GM12878 (cell line): ENCODE data around the gene USH1G. TPM values are rescaled to one million over a fixed set of nuclear protein-coding genes. Genes with fewer than 3 reads are reported as not detected.

Experiments used
- ATAC-seq: fragments of 200-7000 bp; cut with Tn5 transposase; 3 replicates; pipeline ENCODE4 v1.9.1; 2020; ENCODE audit warnings: mild to moderate bottlenecking, moderate library complexity
- BruUV-seq: library from RNA; stranded (reverse); fragments of 400-500 nt; replicated peaks from 2 replicates; lab custom pipeline; 2021; lab: Mats Ljungman, UMichigan
- CTCF ChIA-PET: fragments of 300-600 bp; sonication (Branson Sonifier 250); formaldehyde crosslinking; extraction: SDS; loops from one replicate; lab custom pipeline; 2021; ENCODE audit warnings: inconsistent platforms; lab: Yijun Ruan, JAX
- POLR2A ChIA-PET: fragments of 350-600 bp; formaldehyde crosslinking; extraction: SDS; loops from one replicate; lab custom pipeline; 2021; ENCODE audit warnings: inconsistent platforms; lab: Charles Lee
- RAD21 ChIA-PET: fragments of 300-600 bp; sonication (Branson Sonifier 250); formaldehyde crosslinking; loops from one replicate; lab custom pipeline; 2023; ENCODE audit warnings: antibody characterized with exemption; ENCODE audit not compliant: unreplicated experiment; lab: Charles Lee
- SMC1A ChIA-PET: fragments of 300-600 bp; sonication (Branson Sonifier 250); formaldehyde crosslinking; loops from one replicate; lab custom pipeline; 2023; ENCODE audit not compliant: unreplicated experiment, uncharacterized antibody; lab: Charles Lee
- DNase-seq: peaks from one replicate; pipeline ENCODE4 v3.0.0-alpha.2; 2011; ENCODE audit warnings: low read depth, low spot score
- FAIRE-seq: peaks from 3 replicates; lab custom pipeline; 2011; peaks lifted over from hg19 to GRCh38; lab: Jason Lieb, UNC
- H2AFZ ChIP-seq: 2 replicates; pipeline ENCODE4 v1.6.0; 2011; ENCODE audit warnings: low read depth, low read length, control low read depth; ENCODE audit not compliant: control insufficient read depth
- H3K27ac ChIP-seq: 2 replicates; pipeline ENCODE4 v1.5.1; 2011; ENCODE audit warnings: control low read depth; ENCODE audit not compliant: control insufficient read depth, insufficient read depth
- H3K27me3 ChIP-seq, 2 experiments: replicated peaks in 1 of 2; 2 replicates each; pipeline versions ENCODE4 v1.6.0 to v1.6.1; 2011; ENCODE audit warnings: low read length in 1 of 2; ENCODE audit not compliant: control insufficient read depth in 2 of 2, insufficient read depth in 2 of 2
- H3K36me3 ChIP-seq, 2 experiments: 2 replicates each; pipeline ENCODE4 v1.5.1; 2011; ENCODE audit warnings: low read length in 1 of 2; ENCODE audit not compliant: control insufficient read depth in 2 of 2, insufficient read depth in 2 of 2
- H3K4me1 ChIP-seq: 2 replicates; pipeline ENCODE4 v1.6.1; 2011; ENCODE audit warnings: mild to moderate bottlenecking, low read length, moderate library complexity, mixed read lengths; ENCODE audit not compliant: control insufficient read depth, insufficient read depth
- H3K4me2 ChIP-seq: 2 replicates; pipeline ENCODE4 v1.6.0; 2011; ENCODE audit warnings: control low read depth; ENCODE audit not compliant: control insufficient read depth, insufficient read depth
- H3K4me3 ChIP-seq: fragments of 200-600 bp; sonication (generic); 2 replicates; pipeline ENCODE4 v1.5.1; 2016
- H3K79me2 ChIP-seq: 2 replicates; pipeline ENCODE4 v1.6.0; 2011; ENCODE audit warnings: low read length; ENCODE audit not compliant: control insufficient read depth, insufficient read depth
- H3K9ac ChIP-seq: 2 replicates; pipeline ENCODE4 v1.8.0; 2011; ENCODE audit warnings: low read length, control low read depth, mixed read lengths; ENCODE audit not compliant: control insufficient read depth, insufficient read depth
- H3K9me3 ChIP-seq: replicated peaks from 3 replicates; pipeline ENCODE4 v1.5.1; 2011; ENCODE audit warnings: mild to moderate bottlenecking, low read length; ENCODE audit not compliant: control insufficient read depth, insufficient read depth
- H4K20me1 ChIP-seq: 2 replicates; pipeline ENCODE4 v1.6.0; 2011; ENCODE audit not compliant: control insufficient read depth, insufficient read depth
- CBX3 ChIP-seq: fragments of 200-600 bp; sonication (generic); IDR thresholded peaks from 2 replicates; pipeline ENCODE4 v1.6.1; 2016; ENCODE audit warnings: low read depth, borderline replicate concordance
- E2F4 ChIP-seq: IDR thresholded peaks from 2 replicates; pipeline ENCODE4 v1.6.1; 2012; ENCODE audit warnings: low read depth, low read length, improper control_type of control experiment
- PML ChIP-seq: IDR thresholded peaks from 2 replicates; pipeline ENCODE4 v1.6.1; 2012; ENCODE audit warnings: low read length, inconsistent platforms
- SMAD5 ChIP-seq: IDR thresholded peaks from 2 replicates; pipeline ENCODE4 v1.6.1; 2016; ENCODE audit warnings: antibody characterized with exemption, low read depth
- ZBED1 ChIP-seq: IDR thresholded peaks from 2 replicates; pipeline ENCODE4 v1.6.1; 2016; ENCODE audit warnings: borderline replicate concordance
- ZNF592 ChIP-seq: fragments of 450-650 bp; IDR thresholded peaks from 2 replicates; pipeline ENCODE4 v1.6.1; 2017; ENCODE audit warnings: mild to moderate bottlenecking, moderate library complexity
- WGBS: methylation state at CpG from one replicate; pipeline ENCODE4 v1.1.6; 2016; ENCODE audit warnings: low lambda C conversion rate; ENCODE audit not compliant: insufficient replicate concordance, insufficient coverage; ENCODE audit errors: missing lambda C conversion rate; 5-methylcytosine and 5-hydroxymethylcytosine counted together
- in situ Hi-C: fragments of 300-500 bp; cut with MboI; formaldehyde crosslinking; loops from 9 replicates; pipeline ENCODE4 v1.14.3; 2018; ENCODE audit warnings: mixed read lengths
- intact Hi-C: fragments of 100-400 bp; cut with micrococcal nuclease; formaldehyde crosslinking; loops from one replicate; pipeline ENCODE4 v1.14.2; 2022; ENCODE audit not compliant: unreplicated experiment
- polyA plus RNA-seq, 11 experiments: library from polyadenylated mRNA; depleted of rRNA in 4 of 11; unstranded in 6 of 11; stranded (reverse) in 5 of 11; fragments of >200 nt; fragmentation: Nextera tagmentation in 4 of 11; fragmentation: Illumina TruSeq in 1 of 11; extraction: Ambion mirVana in 4 of 11; extraction: Trizol in 1 of 11; gene quantifications; 1 replicate in 1 of 11; 2 replicates in 10 of 11; pipeline versions ENCODE4 v1.2.1 to v1.2.3, GENCODE V29; 2011 to 2016; ENCODE audit warnings: inconsistent platforms in 2 of 11, missing spikeins in 2 of 11, low read depth in 1 of 11
- total RNA-seq, 4 experiments: library from RNA; depleted of rRNA in 3 of 4; stranded (reverse); fragments of >200 nt in 3 of 4; fragmentation: Illumina TruSeq in 1 of 4; extraction: Trizol in 1 of 4; gene quantifications; 2 replicates each; pipeline versions ENCODE4 v1.2.1 to v1.2.3, GENCODE V29; 2013 to 2021

The USH1G gene
- total and polyA plus RNA-seq, 10 of the 15 experiments (the other 5 are each of a cell fraction or from before 2014, with no cell fraction given): 0.05 to 0.62 (median 0.09) TPM; not detected in 7

- RAD21 ChIA-PET: no interaction called here
- DNase-seq (no peak), FAIRE-seq (no peak), ATAC-seq (no peak)
- BruUV-seq: no TSS peak
- intact Hi-C loops: no loop called here
- WGBS: 60% methylated on average over 15 of the region's 15 CpGs
- H3K4me1 ChIP-seq: no peaks in the 10 kb centered on the region
- H2AFZ ChIP-seq: no peak overlapping the region
- H3K9ac ChIP-seq: no peak overlapping the region
- H3K4me3 ChIP-seq: no peak overlapping the region
- no peaks in the 10 kb centered on the region for H3K36me3 ChIP-seq
- H3K79me2 ChIP-seq: no peaks in the 10 kb centered on the region
- CTCF ChIA-PET: interaction anchor here (13.8 kb wide), 1 partner anchor 30 kb away, joined by 274 read pairs; the partner anchor contains the start of genes OTOP2 and USH1G
- in situ Hi-C loops: no loop called here
- H3K4me2 ChIP-seq: no peak overlapping the region
- POLR2A ChIA-PET: no interaction called here
- no peaks in the 10 kb centered on the region; the same call in 2 of the 3 replicates for H3K9me3 ChIP-seq
- SMC1A ChIA-PET: no interaction called here
- H4K20me1 ChIP-seq: no peaks in the 10 kb centered on the region
- H3K27me3 ChIP-seq: no peaks in the 10 kb centered on the region
- no peak for TF ChIP-seq SMAD5
- TF ChIP-seq E2F4: no peak
- TF ChIP-seq PML: no peak
- TF ChIP-seq CBX3: no peak
- no peak for TF ChIP-seq ZBED1
- TF ChIP-seq ZNF592: no peak
- no peak overlapping the region for H3K27ac ChIP-seq
Measured at GRCh38 chr17:74954115-74954514, 31.1 kb upstream of the USH1G start.
